A549 (cell line): ENCODE data around the gene CYP26B1. TPM values are rescaled to one million over a fixed set of nuclear protein-coding genes. Genes with fewer than 3 reads are reported as not detected.

Experiments used
- ATAC-seq, 2 experiments: fragments of 200-7000 bp in 1 of 2; fragments of >200 bp in 1 of 2; cut with Nextera tagmentation in 1 of 2; cut with Tn5 transposase in 1 of 2; 3 replicates each; pipeline versions ENCODE4 v1.8.0 to v1.9.1; 2018 to 2020; ENCODE audit warnings: mild to moderate bottlenecking in 1 of 2, moderate library complexity in 1 of 2
- CTCF ChIA-PET: fragments of 300-600 bp; sonication (Branson Sonifier 250); formaldehyde crosslinking; extraction: SDS; loops from one replicate; lab custom pipeline; 2021; ENCODE audit warnings: antibody characterized with exemption, inconsistent platforms; lab: Yijun Ruan, JAX
- POLR2A ChIA-PET: fragments of 350-600 bp; formaldehyde crosslinking; extraction: SDS; loops from one replicate; lab custom pipeline; 2021; ENCODE audit warnings: antibody characterized with exemption, inconsistent platforms; lab: Yijun Ruan, JAX
- DNase-seq, 2 experiments: peaks; one replicate each; pipeline versions ENCODE4 v3.0.0 to v3.0.0-alpha.2; 2011 to 2016; ENCODE audit warnings: low read depth in 1 of 2, low spot score in 1 of 2
- FAIRE-seq: peaks from 2 replicates; lab custom pipeline; 2011; peaks lifted over from hg19 to GRCh38; lab: Jason Lieb, UNC
- H3K27ac ChIP-seq, 2 experiments: fragments of >200 bp; sonication (Bioruptor Twin); formaldehyde crosslinking; 3 replicates each; pipeline ENCODE4 v1.5.1; 2016 to 2017
- H3K4me1 ChIP-seq: fragments of >200 bp; sonication (Bioruptor Twin); formaldehyde crosslinking; 3 replicates; pipeline ENCODE4 v1.6.1; 2016
- H3K4me2 ChIP-seq: fragments of >200 bp; sonication (Bioruptor Twin); formaldehyde crosslinking; 3 replicates; pipeline ENCODE4 v1.6.1; 2016
- H3K4me3 ChIP-seq: fragments of >200 bp; sonication (Bioruptor Twin); formaldehyde crosslinking; 3 replicates; pipeline ENCODE4 v1.5.1; 2016
- H3K9me3 ChIP-seq: fragments of >200 bp; sonication (Bioruptor Twin); formaldehyde crosslinking; 3 replicates; pipeline ENCODE4 v1.6.1; 2016
- CHD2 ChIP-seq: fragments of 150-350 bp; IDR thresholded peaks from 2 replicates; pipeline ENCODE4 v1.6.1; 2014; ENCODE audit warnings: low read length; ENCODE audit not compliant: partially characterized antibody
- GATA3 ChIP-seq: IDR thresholded peaks from 2 replicates; pipeline ENCODE4 v1.6.1; 2012; ENCODE audit warnings: borderline replicate concordance
- HDAC2 ChIP-seq: fragments of 200-600 bp; sonication (generic); IDR thresholded peaks from 2 replicates; pipeline ENCODE4 v1.6.1; 2016
- HOXB13 ChIP-seq: fragments of 250-450 bp; sonication (Bioruptor Pico); IDR thresholded peaks from 2 replicates; pipeline ENCODE4 v1.5.0; 2020; ENCODE audit warnings: low read depth, mild to moderate bottlenecking, moderate library complexity
- MAFK ChIP-seq: fragments of 450-650 bp; IDR thresholded peaks from 2 replicates; pipeline ENCODE4 v1.6.1; 2014; ENCODE audit not compliant: partially characterized antibody
- MAZ ChIP-seq: fragments of 150-350 bp; IDR thresholded peaks from 2 replicates; pipeline ENCODE4 v1.6.1; 2014; ENCODE audit warnings: antibody characterized with exemption, low read depth, low read length, borderline replicate concordance
- POLR2A ChIP-seq: IDR thresholded peaks from 2 replicates; pipeline ENCODE4 v1.6.1; 2012; ENCODE audit warnings: mild to moderate bottlenecking, low read length
- POLR2AphosphoS2 ChIP-seq: conservative IDR thresholded peaks from 2 replicates; pipeline ENCODE4 v1.6.1; 2012; ENCODE audit warnings: low read length, improper control_type of control experiment, inconsistent platforms
- RAD21 ChIP-seq, 2 experiments: fragments of >200 bp in 1 of 2; sonication (Bioruptor Twin) in 1 of 2; formaldehyde crosslinking in 1 of 2; IDR thresholded peaks in 1 of 2; conservative IDR thresholded peaks in 1 of 2; 2 replicates in 1 of 2; 3 replicates in 1 of 2; pipeline ENCODE4 v1.6.1; 2012 to 2018; ENCODE audit warnings: inconsistent platforms in 1 of 2
- RFX5 ChIP-seq: fragments of 450-650 bp; IDR thresholded peaks from 2 replicates; pipeline ENCODE4 v1.7.1; 2014; ENCODE audit warnings: antibody characterized with exemption, mild to moderate bottlenecking, moderate library complexity
- SMC3 ChIP-seq: fragments of >200 bp; sonication (Bioruptor Twin); formaldehyde crosslinking; IDR thresholded peaks from 3 replicates; pipeline ENCODE4 v1.6.1; 2018; ENCODE audit warnings: inconsistent platforms
- SREBF2 ChIP-seq: fragments of 450-650 bp; IDR thresholded peaks from 2 replicates; pipeline ENCODE4 v1.6.1; 2014; ENCODE audit warnings: mild to moderate bottlenecking, moderate library complexity
- TFCP2L1 ChIP-seq: fragments of 250-450 bp; sonication (Bioruptor Pico); IDR thresholded peaks from 2 replicates; pipeline ENCODE4 v1.5.0; 2021; ENCODE audit warnings: mild to moderate bottlenecking
- ZFP36 ChIP-seq: fragments of 450-650 bp; IDR thresholded peaks from 2 replicates; pipeline ENCODE4 v1.6.1; 2014; ENCODE audit warnings: borderline replicate concordance; ENCODE audit not compliant: partially characterized antibody
- WGBS: methylation state at CpG from one replicate; pipeline ENCODE4 v1.1.6; 2017; ENCODE audit errors: missing lambda C conversion rate; 5-methylcytosine and 5-hydroxymethylcytosine counted together
- polyA plus RNA-seq, 4 experiments: library from polyadenylated mRNA; depleted of rRNA in 3 of 4; stranded (reverse); fragments of >200 nt; fragmentation: RNase III in 1 of 4; extraction: RNeasy Plus Mini Kit Qiagen cat#74134 plus additional on column Dnase treatment in 1 of 4; gene quantifications; 2 replicates in 3 of 4; 3 replicates in 1 of 4; pipeline ENCODE4 v1.2.3, GENCODE V29; 2011 to 2017
- TF ChIP-seq, protein P1 (sequence below): IDR thresholded peaks from 2 replicates; pipeline ENCODE4 v1.6.1; 2012
- TF ChIP-seq, protein P2 (sequence below): IDR thresholded peaks from 2 replicates; pipeline ENCODE4 v1.6.1; 2012
- TF ChIP-seq, protein P3 (sequence below): fragments of >200 bp; sonication (Bioruptor Twin); formaldehyde crosslinking; IDR thresholded peaks from 3 replicates; pipeline ENCODE4 v1.5.1; 2016
- TF ChIP-seq, protein P4 (sequence below): fragments of 450-650 bp; IDR thresholded peaks from 2 replicates; pipeline ENCODE4 v1.6.1; 2014; ENCODE audit warnings: antibody characterized with exemption
- TF ChIP-seq, protein P5 (sequence below): fragments of >200 bp; sonication (Bioruptor Twin); formaldehyde crosslinking; IDR thresholded peaks from 2 replicates; pipeline ENCODE4 v1.6.1; 2016
- TF ChIP-seq, protein P6 (sequence below): fragments of 250-450 bp; sonication (Bioruptor Pico); IDR thresholded peaks from 2 replicates; pipeline ENCODE4 v1.5.0; 2020; ENCODE audit warnings: low read depth, mild to moderate bottlenecking, moderate library complexity

The CYP26B1 gene
- polyA plus RNA-seq, 2 of the 4 experiments (the other 2 are of a cell fraction): 9.7 to 13.6 TPM

DNA sequence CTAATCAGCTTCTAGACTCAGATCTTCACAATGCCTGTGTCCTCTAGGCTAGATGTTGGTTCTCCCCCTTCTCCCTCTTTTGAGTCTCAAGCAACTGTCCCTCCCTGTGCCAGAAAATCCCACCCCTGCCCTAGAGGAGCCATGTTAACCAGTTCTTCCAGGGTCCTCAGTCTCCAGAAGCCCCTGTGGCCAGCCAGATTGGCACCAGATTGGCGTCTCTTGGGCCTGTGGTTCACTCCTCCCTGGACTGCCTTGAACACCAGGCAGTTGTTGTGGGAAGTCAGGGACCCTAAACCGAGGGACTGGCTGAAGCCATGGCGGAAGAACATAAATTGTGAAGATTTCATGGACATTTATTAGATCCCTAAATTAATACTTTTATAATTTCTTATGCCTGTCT is 36.6 kb downstream of the CYP26B1 start:
- H3K4me1 ChIP-seq: peaks cover 32% of the 10 kb centered on the region
- TF ChIP-seq SREBF2 (no peak), SMC3 (no peak), CHD2 (no peak), MAZ (no peak), RFX5 (no peak), ZFP36 (no peak), POLR2AphosphoS2 (no peak), GATA3 (no peak), HOXB13 (CRISPR knock-in tag) (no peak), RAD21 (conservative IDR thresholded peaks at IDR 0.05 in 1 of 2, IDR thresholded peaks at IDR 0.05 in 1 of 2) (no peak)
- TF ChIP-seq, protein P1, sequence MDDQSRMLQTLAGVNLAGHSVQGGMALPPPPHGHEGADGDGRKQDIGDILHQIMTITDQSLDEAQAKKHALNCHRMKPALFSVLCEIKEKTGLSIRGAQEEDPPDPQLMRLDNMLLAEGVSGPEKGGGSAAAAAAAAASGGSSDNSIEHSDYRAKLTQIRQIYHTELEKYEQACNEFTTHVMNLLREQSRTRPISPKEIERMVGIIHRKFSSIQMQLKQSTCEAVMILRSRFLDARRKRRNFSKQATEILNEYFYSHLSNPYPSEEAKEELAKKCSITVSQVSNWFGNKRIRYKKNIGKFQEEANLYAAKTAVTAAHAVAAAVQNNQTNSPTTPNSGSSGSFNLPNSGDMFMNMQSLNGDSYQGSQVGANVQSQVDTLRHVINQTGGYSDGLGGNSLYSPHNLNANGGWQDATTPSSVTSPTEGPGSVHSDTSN: no peak
- TF ChIP-seq, protein P2, sequence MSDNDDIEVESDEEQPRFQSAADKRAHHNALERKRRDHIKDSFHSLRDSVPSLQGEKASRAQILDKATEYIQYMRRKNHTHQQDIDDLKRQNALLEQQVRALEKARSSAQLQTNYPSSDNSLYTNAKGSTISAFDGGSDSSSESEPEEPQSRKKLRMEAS: no peak
- TF ChIP-seq, protein P3, sequence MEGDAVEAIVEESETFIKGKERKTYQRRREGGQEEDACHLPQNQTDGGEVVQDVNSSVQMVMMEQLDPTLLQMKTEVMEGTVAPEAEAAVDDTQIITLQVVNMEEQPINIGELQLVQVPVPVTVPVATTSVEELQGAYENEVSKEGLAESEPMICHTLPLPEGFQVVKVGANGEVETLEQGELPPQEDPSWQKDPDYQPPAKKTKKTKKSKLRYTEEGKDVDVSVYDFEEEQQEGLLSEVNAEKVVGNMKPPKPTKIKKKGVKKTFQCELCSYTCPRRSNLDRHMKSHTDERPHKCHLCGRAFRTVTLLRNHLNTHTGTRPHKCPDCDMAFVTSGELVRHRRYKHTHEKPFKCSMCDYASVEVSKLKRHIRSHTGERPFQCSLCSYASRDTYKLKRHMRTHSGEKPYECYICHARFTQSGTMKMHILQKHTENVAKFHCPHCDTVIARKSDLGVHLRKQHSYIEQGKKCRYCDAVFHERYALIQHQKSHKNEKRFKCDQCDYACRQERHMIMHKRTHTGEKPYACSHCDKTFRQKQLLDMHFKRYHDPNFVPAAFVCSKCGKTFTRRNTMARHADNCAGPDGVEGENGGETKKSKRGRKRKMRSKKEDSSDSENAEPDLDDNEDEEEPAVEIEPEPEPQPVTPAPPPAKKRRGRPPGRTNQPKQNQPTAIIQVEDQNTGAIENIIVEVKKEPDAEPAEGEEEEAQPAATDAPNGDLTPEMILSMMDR: no peak
- TF ChIP-seq, protein P4, sequence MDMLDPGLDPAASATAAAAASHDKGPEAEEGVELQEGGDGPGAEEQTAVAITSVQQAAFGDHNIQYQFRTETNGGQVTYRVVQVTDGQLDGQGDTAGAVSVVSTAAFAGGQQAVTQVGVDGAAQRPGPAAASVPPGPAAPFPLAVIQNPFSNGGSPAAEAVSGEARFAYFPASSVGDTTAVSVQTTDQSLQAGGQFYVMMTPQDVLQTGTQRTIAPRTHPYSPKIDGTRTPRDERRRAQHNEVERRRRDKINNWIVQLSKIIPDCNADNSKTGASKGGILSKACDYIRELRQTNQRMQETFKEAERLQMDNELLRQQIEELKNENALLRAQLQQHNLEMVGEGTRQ: no peak
- TF ChIP-seq, protein P5, sequence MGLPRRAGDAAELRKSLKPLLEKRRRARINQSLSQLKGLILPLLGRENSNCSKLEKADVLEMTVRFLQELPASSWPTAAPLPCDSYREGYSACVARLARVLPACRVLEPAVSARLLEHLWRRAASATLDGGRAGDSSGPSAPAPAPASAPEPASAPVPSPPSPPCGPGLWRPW: no peak
- no peak overlapping the region for H3K27ac ChIP-seq
- no peak overlapping the region for H3K4me3 ChIP-seq
- no peaks in the 10 kb centered on the region for H3K9me3 ChIP-seq
- no peak overlapping the region for H3K4me2 ChIP-seq
- FAIRE-seq (no peak), ATAC-seq (no peak), DNase-seq (no peak)
- CTCF ChIA-PET: interaction anchor here (3.5 kb wide), 1 partner anchor 27 kb away, joined by 16 read pairs; no protein-coding TSS in a partner anchor
- 81% methylated on average over 3 of the region's 3 CpGs for WGBS
- POLR2A ChIA-PET: no interaction called here

DNA sequence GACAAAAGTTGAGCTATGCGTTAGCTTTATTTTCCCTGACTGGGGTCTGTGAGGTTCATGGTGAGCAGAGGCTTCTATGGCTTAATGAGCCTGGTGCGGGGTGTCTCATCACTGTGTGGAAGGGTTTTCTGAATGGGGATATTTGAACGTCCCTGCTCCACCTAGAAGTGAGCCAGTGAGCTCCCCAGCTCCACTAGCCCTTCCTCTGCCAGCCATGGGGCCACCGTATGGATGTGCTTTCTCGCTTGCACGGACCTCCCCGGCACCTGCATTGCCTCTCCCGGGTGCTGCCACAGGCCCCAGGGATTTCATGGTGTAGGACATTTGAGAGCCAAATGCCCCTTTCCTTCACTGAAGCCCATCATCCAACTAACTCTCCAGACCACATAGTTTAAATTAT is 37.8 kb downstream of the CYP26B1 start:
- no peak overlapping the region for H3K4me2 ChIP-seq
- H3K4me1 ChIP-seq: peaks cover 20% of the 10 kb centered on the region
- ChIA-PET CTCF (interaction anchor here (0.6 to 3.5 kb wide), 4 partner anchors 8 to 182 kb away, joined by 3 to 16 read pairs (median 4); no protein-coding TSS in a partner anchor), POLR2A (no interaction called here)
- H3K4me3 ChIP-seq: no peak overlapping the region
- TF ChIP-seq RAD21 (conservative IDR thresholded peaks at IDR 0.05 in 1 of 2, IDR thresholded peaks at IDR 0.05 in 1 of 2): no peak
- WGBS: 90% methylated on average over 8 of the region's 8 CpGs
- no peak for FAIRE-seq
- no peak for DNase-seq
- H3K9me3 ChIP-seq: no peaks in the 10 kb centered on the region
- ATAC-seq: no peak
- H3K27ac ChIP-seq: no peak overlapping the region

DNA sequence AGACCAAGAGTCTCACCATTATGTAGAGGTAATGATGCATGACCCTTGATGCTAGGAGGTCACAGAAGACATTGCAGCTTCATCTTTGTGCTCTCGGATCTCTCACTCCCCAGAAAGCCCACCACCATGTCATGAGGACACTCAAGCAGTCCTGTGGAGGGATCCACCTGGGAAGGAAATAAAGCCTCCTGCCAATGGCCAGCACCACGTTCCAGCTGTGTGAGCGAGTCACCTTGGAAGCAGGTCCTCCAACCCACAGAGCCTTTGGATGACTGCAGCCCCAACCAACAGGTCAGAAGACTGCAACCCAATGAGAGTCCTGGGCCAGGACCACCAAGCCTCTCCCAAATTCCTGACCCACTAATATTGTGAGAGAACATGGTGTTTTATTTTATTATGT is 38.4 kb downstream of the CYP26B1 start:
- no peaks in the 10 kb centered on the region for H3K9me3 ChIP-seq
- CTCF ChIA-PET: interaction anchor here (1.2 to 3.5 kb wide), 4 partner anchors 9 to 185 kb away, joined by 3 to 16 read pairs (median 4); no protein-coding TSS in a partner anchor
- DNase-seq: no peak
- WGBS: 69% methylated on average over 3 of the region's 3 CpGs
- H3K4me1 ChIP-seq: peaks cover 18% of the 10 kb centered on the region
- no peak overlapping the region for H3K4me3 ChIP-seq
- no peak for TF ChIP-seq GATA3
- TF ChIP-seq, protein P5: no peak
- no peak for TF ChIP-seq RFX5
- TF ChIP-seq TFCP2L1 (CRISPR knock-in tag): no peak
- no peak for TF ChIP-seq HDAC2
- TF ChIP-seq, protein P4: no peak
- TF ChIP-seq, protein P6, sequence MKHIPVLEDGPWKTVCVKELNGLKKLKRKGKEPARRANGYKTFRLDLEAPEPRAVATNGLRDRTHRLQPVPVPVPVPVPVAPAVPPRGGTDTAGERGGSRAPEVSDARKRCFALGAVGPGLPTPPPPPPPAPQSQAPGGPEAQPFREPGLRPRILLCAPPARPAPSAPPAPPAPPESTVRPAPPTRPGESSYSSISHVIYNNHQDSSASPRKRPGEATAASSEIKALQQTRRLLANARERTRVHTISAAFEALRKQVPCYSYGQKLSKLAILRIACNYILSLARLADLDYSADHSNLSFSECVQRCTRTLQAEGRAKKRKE (CRISPR knock-in tag): no peak
- no peak for TF ChIP-seq ZFP36
- no peak for TF ChIP-seq SMC3
- no peak for TF ChIP-seq POLR2A
- TF ChIP-seq MAFK: no peak
- POLR2A ChIA-PET: no interaction called here
- no peak for FAIRE-seq
- H3K27ac ChIP-seq: no peak overlapping the region
- ATAC-seq: no peak
- H3K4me2 ChIP-seq: no peak overlapping the region
